HFFc6 (cell line): ENCODE measurements around the gene LRIG1. TPM values are rescaled to one million over a fixed set of nuclear protein-coding genes. Genes with fewer than 3 reads are reported as not detected.

ENCODE experiments used
- DNase-seq: peaks from one replicate; pipeline ENCODE4 v3.0.0-alpha.2; 2018
- H3K27ac Mint-ChIP-seq: 2 replicates; pipeline ENCODE4 v1.8.0; 2020; ENCODE audit warnings: mild to moderate bottlenecking, mixed read lengths
- H3K27me3 Mint-ChIP-seq: 2 replicates; pipeline ENCODE4 v1.8.0; 2021; ENCODE audit warnings: mild to moderate bottlenecking, moderate library complexity, mixed read lengths; ENCODE audit not compliant: insufficient read depth
- H3K36me3 Mint-ChIP-seq: 2 replicates; pipeline ENCODE4 v1.8.0; 2021; ENCODE audit warnings: low read depth, mixed read lengths
- H3K4me1 Mint-ChIP-seq: 2 replicates; pipeline ENCODE4 v1.8.0; 2020; ENCODE audit warnings: low read depth, mixed read lengths
- H3K4me3 Mint-ChIP-seq: 2 replicates; pipeline ENCODE4 v1.8.0; 2020; ENCODE audit warnings: mild to moderate bottlenecking, moderate library complexity, mixed read lengths
- H3K9me3 Mint-ChIP-seq: 2 replicates; pipeline ENCODE4 v1.8.0; 2020; ENCODE audit warnings: mild to moderate bottlenecking, mixed read lengths
- CTCF ChIP-seq: fragments of 200-600 bp; sonication (generic); IDR thresholded peaks from 2 replicates; pipeline ENCODE4 v1.5.0; 2021; ENCODE audit warnings: antibody characterized with exemption, mild to moderate bottlenecking
- total RNA-seq, 6 experiments: library from RNA; stranded (reverse); fragmentation: NEBNext Ultra II Directional; extraction: Animal tissue kit (Norgen Biotek cat#: 25700); gene quantifications; 2 replicates in 1 of 6; 3 replicates in 5 of 6; pipeline ENCODE4 v1.2.3, GENCODE V29; 2021

LRIG1 gene
- total RNA-seq, 6 experiments from 2014 or later, result 1.7 to 2.7 (median 2.2) TPM

GRCh38 chr3:66477856-66478255 is 23.0 kb downstream of the LRIG1 start:
- Mint-ChIP-seq H3K4me3 (no peak overlapping the region), H3K9me3 (no peaks in the 10 kb centered on the region), H3K36me3 (no peaks in the 10 kb centered on the region), H3K4me1 (peaks cover 24% of the 10 kb centered on the region), H3K27ac (no peak overlapping the region), H3K27me3 (peaks cover 5% of the 10 kb centered on the region)
- TF ChIP-seq CTCF, result no peak
- no peak for DNase-seq

GRCh38 chr3:66476852-66477381 is 23.9 kb downstream of the LRIG1 start:
- Mint-ChIP-seq H3K36me3 (no peaks in the 10 kb centered on the region), H3K4me3 (no peak overlapping the region), H3K27me3 (peaks cover 5% of the 10 kb centered on the region), H3K9me3 (no peaks in the 10 kb centered on the region), H3K27ac (no peak overlapping the region), H3K4me1 (peaks cover 33% of the 10 kb centered on the region)
- TF ChIP-seq CTCF, result no peak
- no peak for DNase-seq

GRCh38 chr3:66475386-66476020 is 25.3 kb downstream of the LRIG1 start:
- peaks cover 5% of the 10 kb centered on the region for H3K27me3 Mint-ChIP-seq
- no peak for TF ChIP-seq CTCF
- H3K27ac Mint-ChIP-seq, result no peak overlapping the region
- DNase-seq, result no peak
- H3K36me3 Mint-ChIP-seq, result no peaks in the 10 kb centered on the region
- H3K9me3 Mint-ChIP-seq, result no peaks in the 10 kb centered on the region
- H3K4me1 Mint-ChIP-seq, result peaks cover 28% of the 10 kb centered on the region
- H3K4me3 Mint-ChIP-seq, result no peak overlapping the region

- Mint-ChIP-seq H3K9me3 (no peaks in the 10 kb centered on the region), H3K36me3 (no peaks in the 10 kb centered on the region), H3K4me1 (peaks cover 35% of the 10 kb centered on the region), H3K27ac (peak overlapping the region; percentile 85), H3K27me3 (no peaks in the 10 kb centered on the region; the same call in none of the 2 replicates), H3K4me3 (peak overlapping the region; percentile 51)
- peak; percentile 88 for DNase-seq
- no peak for TF ChIP-seq CTCF
Measured at GRCh38 chr3:66473692-66474091, 27.1 kb downstream of the LRIG1 start.

GRCh38 chr3:66473181-66473580 is 27.6 kb downstream of the LRIG1 start:
- H3K27me3 Mint-ChIP-seq, result no peaks in the 10 kb centered on the region; the same call in none of the 2 replicates
- TF ChIP-seq CTCF, result no peak
- H3K4me1 Mint-ChIP-seq, result peaks cover 40% of the 10 kb centered on the region
- H3K27ac Mint-ChIP-seq, result peak overlapping the region; percentile 85
- peak overlapping the region; percentile 51 for H3K4me3 Mint-ChIP-seq
- no peaks in the 10 kb centered on the region for H3K36me3 Mint-ChIP-seq
- no peak for DNase-seq
- H3K9me3 Mint-ChIP-seq, result no peaks in the 10 kb centered on the region
